Epithelial cell of proximal tubule (primary cell): Measurements from ENCODE around the gene SLC12A7. TPM values are rescaled to one million over a fixed set of nuclear protein-coding genes. Genes with fewer than 3 reads are reported as not detected.

Source experiments
- DNase-seq: peaks from one replicate; pipeline ENCODE4 v3.0.0-alpha.2; 2011; ENCODE audit warnings: low read depth
- H3K4me3 ChIP-seq: 2 replicates; pipeline ENCODE4 v1.5.1; 2011; ENCODE audit warnings: low read depth, mild to moderate bottlenecking, low read length
- total RNA-seq: library from RNA; depleted of rRNA; stranded (reverse); fragments of >200 nt; gene quantifications from 2 replicates; pipeline ENCODE4 v1.2.3, GENCODE V29; 2015
- TF ChIP-seq, protein P1 (sequence below): conservative IDR thresholded peaks from 2 replicates; pipeline ENCODE4 v1.5.1; 2012; ENCODE audit warnings: low read depth, mild to moderate bottlenecking, low read length

SLC12A7 gene
- total RNA-seq, 1 donor from 2014 or later: 32.8 TPM

- no peak overlapping the region for H3K4me3 ChIP-seq
- no peak for DNase-seq
- TF ChIP-seq, protein P1, sequence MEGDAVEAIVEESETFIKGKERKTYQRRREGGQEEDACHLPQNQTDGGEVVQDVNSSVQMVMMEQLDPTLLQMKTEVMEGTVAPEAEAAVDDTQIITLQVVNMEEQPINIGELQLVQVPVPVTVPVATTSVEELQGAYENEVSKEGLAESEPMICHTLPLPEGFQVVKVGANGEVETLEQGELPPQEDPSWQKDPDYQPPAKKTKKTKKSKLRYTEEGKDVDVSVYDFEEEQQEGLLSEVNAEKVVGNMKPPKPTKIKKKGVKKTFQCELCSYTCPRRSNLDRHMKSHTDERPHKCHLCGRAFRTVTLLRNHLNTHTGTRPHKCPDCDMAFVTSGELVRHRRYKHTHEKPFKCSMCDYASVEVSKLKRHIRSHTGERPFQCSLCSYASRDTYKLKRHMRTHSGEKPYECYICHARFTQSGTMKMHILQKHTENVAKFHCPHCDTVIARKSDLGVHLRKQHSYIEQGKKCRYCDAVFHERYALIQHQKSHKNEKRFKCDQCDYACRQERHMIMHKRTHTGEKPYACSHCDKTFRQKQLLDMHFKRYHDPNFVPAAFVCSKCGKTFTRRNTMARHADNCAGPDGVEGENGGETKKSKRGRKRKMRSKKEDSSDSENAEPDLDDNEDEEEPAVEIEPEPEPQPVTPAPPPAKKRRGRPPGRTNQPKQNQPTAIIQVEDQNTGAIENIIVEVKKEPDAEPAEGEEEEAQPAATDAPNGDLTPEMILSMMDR: no peak
These were observed 45.0 kb upstream of the SLC12A7 start for GRCh38 chr5:1156754-1157460.

GRCh38 chr5:1156033-1156753, 44.3 kb upstream of the SLC12A7 start:
- TF ChIP-seq, protein P1: no peak

DNA sequence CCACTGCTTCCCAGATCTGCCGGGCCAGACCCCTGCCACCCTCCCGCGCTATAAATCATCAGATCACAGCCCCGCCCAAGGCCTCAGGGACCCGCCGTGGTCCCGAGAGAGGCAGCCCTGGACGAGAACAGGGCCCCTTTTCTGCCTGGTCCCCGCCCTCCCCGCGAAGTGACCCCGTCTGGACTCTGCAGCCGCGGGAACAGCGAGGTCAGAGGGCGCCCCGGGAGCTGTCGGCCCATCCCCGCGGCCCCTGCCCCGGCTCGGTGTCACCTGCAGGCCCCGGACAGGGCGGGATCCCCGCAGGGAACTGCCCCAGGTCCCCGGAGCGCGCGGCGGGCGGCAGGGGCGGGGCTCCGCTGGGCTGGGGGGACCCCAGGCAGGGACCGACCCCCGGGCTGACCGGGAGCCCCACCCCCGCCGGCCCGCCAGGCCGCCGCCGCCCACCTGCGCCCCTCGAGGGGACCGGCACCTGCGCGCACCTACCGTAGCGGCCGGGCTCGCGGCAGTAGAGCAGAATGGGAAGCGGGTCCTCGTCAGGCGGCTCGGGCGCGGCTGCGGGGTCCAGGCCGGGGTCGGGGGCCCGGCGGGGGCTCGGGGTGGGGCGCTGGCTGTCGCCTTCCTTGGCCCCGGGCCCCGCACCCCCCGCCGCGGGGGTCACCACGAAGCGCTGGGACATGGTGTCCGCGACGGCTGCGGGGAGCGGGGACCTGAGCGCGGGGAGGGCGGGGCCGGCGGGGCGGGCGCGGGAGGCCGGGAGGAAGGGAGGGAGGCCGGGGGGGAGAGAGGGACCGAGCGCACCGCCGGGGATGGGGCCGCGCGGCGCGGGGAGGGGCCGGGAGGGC, 43.5 kb upstream of the SLC12A7 start:
- no peak overlapping the region for H3K4me3 ChIP-seq
- TF ChIP-seq, protein P1: no peak
- DNase-seq: no peak

More at GRCh38 chr5:1156033-1156753, 44.3 kb upstream of the SLC12A7 start:
- no peak overlapping the region for H3K4me3 ChIP-seq
- DNase-seq: no peak

DNA sequence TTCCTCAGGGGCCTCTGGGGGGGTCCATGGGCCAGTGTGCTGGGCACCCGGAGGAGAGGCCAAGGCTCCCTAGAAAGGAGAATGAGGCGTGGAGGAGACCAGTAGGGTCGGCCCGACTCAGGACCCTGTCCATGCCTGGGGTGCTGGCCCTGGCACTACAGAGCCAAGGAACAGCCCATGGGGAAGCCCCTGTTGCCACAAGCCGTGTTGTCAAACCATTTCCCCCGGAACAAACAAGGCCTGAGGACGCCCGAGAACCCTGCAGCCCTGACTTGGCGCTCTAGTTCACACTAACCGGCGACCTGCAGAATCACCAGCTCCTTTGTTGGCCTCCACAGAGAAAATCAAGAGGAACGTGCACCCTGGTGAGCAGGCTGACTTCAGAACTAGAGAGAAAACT, 41.6 kb upstream of the SLC12A7 start:
- TF ChIP-seq, protein P1: no peak
- no peak overlapping the region for H3K4me3 ChIP-seq
- DNase-seq: no peak

DNA sequence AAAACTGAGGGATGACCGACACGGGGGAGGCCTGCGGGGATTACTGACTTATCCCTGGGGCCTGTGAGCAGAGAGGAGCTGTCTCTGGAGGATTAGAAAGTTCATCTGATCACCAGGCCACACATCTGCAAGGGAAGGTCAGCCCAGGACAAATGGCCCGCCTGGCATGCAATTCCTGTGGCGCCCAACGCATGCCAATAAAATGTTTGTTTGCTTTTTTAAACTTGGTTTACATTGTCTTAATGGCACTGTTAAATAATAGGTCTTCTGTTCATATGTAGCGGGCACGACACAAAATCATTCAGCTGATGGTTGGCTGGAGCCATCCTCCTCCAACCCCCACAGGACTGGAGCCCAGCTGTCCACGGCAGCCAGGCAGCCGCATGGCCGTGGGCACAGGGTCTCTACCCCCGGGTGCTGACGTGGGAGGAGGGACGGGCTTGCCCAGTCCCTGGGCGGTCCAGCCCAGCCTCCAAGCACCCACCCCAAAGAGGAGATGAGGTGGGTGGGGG, 41.0 kb upstream of the SLC12A7 start:
- TF ChIP-seq, protein P1: no peak
- DNase-seq: no peak
- no peak overlapping the region for H3K4me3 ChIP-seq

GRCh38 chr5:1152156-1152555, 40.3 kb upstream of the SLC12A7 start:
- DNase-seq: no peak
- TF ChIP-seq, protein P1: no peak
- no peak overlapping the region for H3K4me3 ChIP-seq
